ENCODE data around the gene KRTAP5-10.

KRTAP5-10 gene

DNA sequence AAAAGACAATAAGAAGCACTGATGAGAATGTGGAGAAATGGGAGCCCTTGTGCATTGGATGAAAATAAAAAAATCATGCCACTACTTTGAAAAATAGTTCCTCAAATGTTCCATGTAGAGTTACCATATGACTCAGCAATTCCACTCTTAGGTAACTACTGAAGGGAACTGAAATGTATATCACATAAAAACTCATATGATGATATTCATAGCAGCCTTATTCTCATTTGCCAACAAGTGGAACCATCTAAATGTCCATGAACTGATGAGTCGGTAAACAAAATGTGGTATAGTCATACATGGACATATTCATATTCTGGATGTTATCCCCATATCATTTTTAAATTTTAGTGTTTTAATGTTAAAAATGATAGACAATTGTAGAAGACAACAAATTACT lies 13.7 kb upstream of the KRTAP5-10 start:
- Histone ChIP-seq H3K4me3 (no peak overlapping the region), H3K4me2 (peak overlapping the region in 8 of 11 experiments; percentile 20 to 66 (median 44); a peak in 14 of 22 replicates), H3K9ac (no peak overlapping the region), H4K20me1 (no peaks in the 10 kb centered on the region; a peak in 1 of 22 replicates), H3K9me3 (replicated peaks in 1 of 11) (peaks cover 0 to 6% (median 2%) of the 10 kb centered on the region in 11 experiments; a peak in 10 of 22 replicates), H3K27ac (peak overlapping the region in 4 of 11 experiments; percentile 17 to 52 (median 30); a peak in 2 of 22 replicates), H3K4me1 (peaks cover 24 to 48% (median 36%) of the 10 kb centered on the region in 10 experiments), H3K27me3 (peaks cover 0 to 5% (median 0%) of the 10 kb centered on the region in 11 experiments; a peak in 1 of 22 replicates), H3K36me3 (0 out of 22 replicates have a peak, but pooled peaks cover 0 to 4% (median 0%) of the 10 kb centered on the region in 11 experiments)
- no peak for TF ChIP-seq Cebpa-rat (IDR thresholded peaks at IDR 0.05)

DNA sequence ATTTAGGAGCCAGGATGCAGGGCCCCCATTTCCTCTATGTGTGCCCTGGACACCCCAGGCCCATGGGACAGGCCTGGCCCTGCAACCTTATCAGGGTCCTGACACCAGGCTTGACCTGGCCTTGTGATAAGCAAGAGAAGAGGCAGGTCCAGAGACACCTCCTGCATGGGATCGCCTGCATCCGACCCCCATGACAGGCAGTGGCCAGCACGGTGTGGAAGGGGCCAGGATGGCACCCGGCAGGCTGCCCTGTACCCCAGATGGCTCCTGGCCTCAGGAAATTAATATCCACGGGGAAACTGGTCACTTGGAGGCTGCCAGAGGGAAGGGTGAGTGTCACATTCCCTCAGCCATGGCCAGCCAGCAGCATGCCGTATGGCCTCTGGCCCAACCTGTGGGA lies 10.4 kb upstream of the KRTAP5-10 start:
- Histone ChIP-seq H3K4me2 (no peak overlapping the region), H4K20me1 (no peaks in the 10 kb centered on the region)
- TF ChIP-seq Cebpa-rat (IDR thresholded peaks at IDR 0.05): no peak

DNA sequence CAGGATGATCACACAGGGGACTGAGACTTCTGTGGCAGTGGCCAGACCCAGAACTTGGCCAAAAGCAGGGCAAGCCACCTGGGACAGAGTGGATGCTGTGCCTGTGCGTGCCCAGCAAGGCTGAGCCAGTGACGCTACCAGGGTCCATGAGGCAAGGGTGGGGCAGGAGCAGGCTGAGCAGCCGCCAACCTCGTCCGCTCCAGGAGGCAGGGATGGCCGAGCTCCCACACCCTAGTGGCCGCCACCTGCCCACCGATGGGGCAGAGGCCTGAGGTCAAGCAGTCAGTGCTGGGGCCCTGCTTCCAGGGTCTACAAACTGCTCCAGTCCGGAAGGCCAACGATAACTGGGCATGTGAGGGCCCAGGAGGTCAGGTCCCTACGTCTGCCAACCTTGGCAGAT lies 9.9 kb upstream of the KRTAP5-10 start:
- H3K4me1 ChIP-seq: peaks cover 0 to 16% (median 13%) of the 10 kb centered on the region in 10 experiments; a peak in 16 of 20 replicates
- H3K27ac ChIP-seq: no peak overlapping the region
- no peaks in the 10 kb centered on the region for H3K9me3 ChIP-seq (replicated peaks in 1 of 11)
- no peaks in the 10 kb centered on the region; a peak in 1 of 22 replicates for H3K27me3 ChIP-seq
- no peak overlapping the region for H3K9ac ChIP-seq
- no peaks in the 10 kb centered on the region for H4K20me1 ChIP-seq
- no peaks in the 10 kb centered on the region for H3K36me3 ChIP-seq
- no peak for TF ChIP-seq Cebpa-rat (IDR thresholded peaks at IDR 0.05)
- H3K4me2 ChIP-seq: no peak overlapping the region
- H3K4me3 ChIP-seq: no peak overlapping the region

More for the DNA sequence above, 10.4 kb upstream of the KRTAP5-10 start:
- no peak overlapping the region for H3K4me3 ChIP-seq
- no peak overlapping the region for H3K9ac ChIP-seq
- no peak overlapping the region for H3K27ac ChIP-seq
- H3K27me3 ChIP-seq: no peaks in the 10 kb centered on the region; a peak in 1 of 22 replicates
- no peaks in the 10 kb centered on the region for H3K9me3 ChIP-seq (replicated peaks in 1 of 11)
- peaks cover 0 to 18% (median 14%) of the 10 kb centered on the region in 10 experiments; a peak in 16 of 20 replicates for H3K4me1 ChIP-seq
- H3K36me3 ChIP-seq: no peaks in the 10 kb centered on the region

DNA sequence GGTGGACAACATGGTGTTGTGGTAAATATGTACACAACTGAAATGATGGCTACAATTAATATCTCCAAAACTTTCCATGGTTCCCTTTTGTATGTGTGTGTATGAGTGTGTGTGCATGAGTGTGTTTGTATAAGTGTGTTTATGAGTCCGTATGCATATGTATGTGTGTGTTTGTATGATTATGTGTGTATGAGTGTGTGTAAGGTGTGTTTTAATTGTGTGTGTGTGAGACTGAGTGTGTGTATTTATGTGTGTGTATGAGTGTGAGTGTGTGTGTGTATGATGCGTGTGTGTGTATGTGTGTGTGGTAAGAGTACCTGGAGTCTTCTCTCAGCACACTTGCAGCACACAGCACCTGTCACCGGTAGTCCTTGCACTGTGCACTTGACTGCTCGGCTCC lies 9.3 kb upstream of the KRTAP5-10 start:
- TF ChIP-seq Cebpa-rat (IDR thresholded peaks at IDR 0.05): no peak
- Histone ChIP-seq H3K4me1 (peaks cover 0 to 14% (median 13%) of the 10 kb centered on the region in 10 experiments; a peak in 16 of 20 replicates), H3K27ac (no peak overlapping the region), H3K9ac (no peak overlapping the region), H3K4me2 (no peak overlapping the region), H3K9me3 (replicated peaks in 1 of 11) (no peaks in the 10 kb centered on the region), H3K36me3 (no peaks in the 10 kb centered on the region), H3K4me3 (no peak overlapping the region), H3K27me3 (no peaks in the 10 kb centered on the region; a peak in 1 of 22 replicates), H4K20me1 (no peaks in the 10 kb centered on the region)

DNA sequence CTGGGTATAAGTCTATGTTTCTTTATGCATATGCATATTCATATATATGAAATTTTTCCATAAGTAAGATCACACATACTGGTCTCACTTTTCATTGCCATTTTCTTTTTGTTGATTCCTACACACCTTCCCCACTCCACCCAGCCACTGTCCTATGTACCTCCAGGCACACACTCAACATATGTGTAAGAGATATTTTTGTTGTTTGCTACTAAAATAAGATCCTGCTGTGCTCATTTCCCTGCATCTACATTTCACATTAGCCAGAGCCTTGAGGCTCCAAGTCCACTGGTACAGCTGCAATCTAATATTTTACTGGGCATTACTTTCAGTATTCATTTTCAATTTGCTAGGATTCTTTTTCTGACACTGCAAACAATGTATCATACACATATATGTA lies 8.1 kb upstream of the KRTAP5-10 start:
- no peak overlapping the region for H3K4me2 ChIP-seq
- no peaks in the 10 kb centered on the region; a peak in 1 of 22 replicates for H3K27me3 ChIP-seq
- no peaks in the 10 kb centered on the region for H3K36me3 ChIP-seq
- no peaks in the 10 kb centered on the region for H4K20me1 ChIP-seq
- H3K27ac ChIP-seq: no peak overlapping the region
- peaks cover 0 to 1% (median 1%) of the 10 kb centered on the region in 10 experiments; a peak in 13 of 20 replicates for H3K4me1 ChIP-seq
- H3K9ac ChIP-seq: no peak overlapping the region
- no peak for TF ChIP-seq Cebpa-rat (IDR thresholded peaks at IDR 0.05)
- no peak overlapping the region for H3K4me3 ChIP-seq
- H3K9me3 ChIP-seq (replicated peaks in 1 of 11): no peaks in the 10 kb centered on the region

DNA sequence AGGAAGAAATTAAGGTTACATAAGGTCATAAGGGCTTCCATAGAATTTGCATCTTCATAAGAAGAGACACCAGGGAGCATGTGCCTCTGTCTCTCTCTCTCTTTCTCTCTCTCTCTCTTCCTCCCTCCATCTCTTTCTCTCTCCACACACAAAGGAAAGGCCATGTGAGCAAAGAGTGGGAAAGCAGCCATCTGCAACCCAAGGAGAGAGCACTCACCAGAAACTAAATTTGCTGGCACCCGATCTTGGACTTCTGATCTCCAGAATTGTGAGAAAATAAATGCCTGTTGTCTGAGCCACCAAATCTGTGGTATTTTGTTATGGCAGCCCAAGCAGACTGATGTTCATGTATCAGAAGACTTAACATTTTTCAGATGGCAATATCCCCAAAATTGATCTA lies 6.4 kb upstream of the KRTAP5-10 start:
- peaks cover 0 to 9% (median 0%) of the 10 kb centered on the region in 10 experiments; a peak in 7 of 20 replicates for H3K4me1 ChIP-seq

DNA sequence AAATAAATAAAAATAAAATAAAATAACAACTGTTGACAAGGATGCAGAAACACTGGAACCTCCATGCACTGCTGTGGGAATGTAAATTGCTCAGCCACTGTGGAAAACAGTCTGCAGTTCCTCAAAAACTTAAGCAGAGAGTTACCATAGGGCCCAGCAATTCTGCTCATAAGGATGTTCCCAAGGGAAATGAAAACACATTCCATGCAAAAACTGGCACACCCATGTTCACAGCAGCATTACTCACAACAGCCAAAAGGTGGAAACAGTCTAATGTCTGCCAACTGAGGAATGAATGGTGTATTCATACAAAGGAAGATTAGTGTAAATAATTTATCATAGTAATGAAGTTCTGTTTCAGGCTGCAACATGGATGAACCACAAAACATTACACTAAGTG lies 3.2 kb upstream of the KRTAP5-10 start:
- Histone ChIP-seq H3K9ac (no peak overlapping the region), H3K36me3 (no peaks in the 10 kb centered on the region), H3K4me2 (no peak overlapping the region), H3K27ac (no peak overlapping the region), H3K27me3 (peaks cover 0 to 18% (median 8%) of the 10 kb centered on the region in 11 experiments; a peak in 8 of 22 replicates), H3K9me3 (replicated peaks in 1 of 11) (no peaks in the 10 kb centered on the region), H3K4me3 (no peak overlapping the region), H4K20me1 (no peaks in the 10 kb centered on the region; a peak in 1 of 22 replicates), H3K4me1 (peaks cover 10 to 21% (median 15%) of the 10 kb centered on the region in 10 experiments; a peak in 19 of 20 replicates)
- TF ChIP-seq Cebpa-rat (IDR thresholded peaks at IDR 0.05): no peak

More for the DNA sequence above, 6.4 kb upstream of the KRTAP5-10 start:
- peaks cover 0 to 4% (median under 1%) of the 10 kb centered on the region in 11 experiments; a peak in 2 of 22 replicates for H3K27me3 ChIP-seq
- no peak overlapping the region for H3K9ac ChIP-seq
- H3K4me2 ChIP-seq: no peak overlapping the region
- no peaks in the 10 kb centered on the region for H3K36me3 ChIP-seq
- H3K27ac ChIP-seq: no peak overlapping the region
- no peak for TF ChIP-seq Cebpa-rat (IDR thresholded peaks at IDR 0.05)
- no peak overlapping the region for H3K4me3 ChIP-seq
- H4K20me1 ChIP-seq: no peaks in the 10 kb centered on the region
- no peaks in the 10 kb centered on the region for H3K9me3 ChIP-seq (replicated peaks in 1 of 11)

DNA sequence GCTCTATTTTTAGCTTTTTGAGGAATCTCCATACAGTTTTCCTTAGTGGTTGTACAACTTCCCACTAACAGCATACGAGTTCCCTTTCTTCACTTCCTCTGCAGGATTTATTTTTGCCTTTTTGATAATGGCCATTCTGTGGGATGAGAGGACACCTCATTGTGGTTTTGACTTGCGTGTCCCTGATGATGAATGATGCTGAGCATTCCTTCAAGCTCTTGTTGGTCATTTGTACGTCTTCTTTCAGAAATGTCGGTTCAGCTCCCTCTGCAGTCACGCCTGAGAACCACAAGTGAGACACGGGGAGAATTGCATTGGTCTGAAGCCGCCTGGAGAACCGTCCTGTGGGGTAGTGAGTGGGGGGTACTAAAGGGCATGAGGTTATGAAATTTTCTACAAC lies 2.0 kb upstream of the KRTAP5-10 start:
- Histone ChIP-seq H3K4me2 (peak overlapping the region in 3 of 11 experiments; percentile 14 to 74 (median 74); a peak in 6 of 22 replicates), H3K27ac (no peak overlapping the region), H3K4me1 (peaks cover 10 to 21% (median 15%) of the 10 kb centered on the region in 10 experiments; a peak in 19 of 20 replicates), H4K20me1 (no peaks in the 10 kb centered on the region; a peak in 1 of 22 replicates), H3K9me3 (replicated peaks in 1 of 11) (no peaks in the 10 kb centered on the region), H3K4me3 (no peak overlapping the region), H3K9ac (no peak overlapping the region), H3K36me3 (no peaks in the 10 kb centered on the region), H3K27me3 (peaks cover 0 to 25% (median 12%) of the 10 kb centered on the region in 11 experiments; a peak in 8 of 22 replicates)
- no peak for TF ChIP-seq Cebpa-rat (IDR thresholded peaks at IDR 0.05)

DNA sequence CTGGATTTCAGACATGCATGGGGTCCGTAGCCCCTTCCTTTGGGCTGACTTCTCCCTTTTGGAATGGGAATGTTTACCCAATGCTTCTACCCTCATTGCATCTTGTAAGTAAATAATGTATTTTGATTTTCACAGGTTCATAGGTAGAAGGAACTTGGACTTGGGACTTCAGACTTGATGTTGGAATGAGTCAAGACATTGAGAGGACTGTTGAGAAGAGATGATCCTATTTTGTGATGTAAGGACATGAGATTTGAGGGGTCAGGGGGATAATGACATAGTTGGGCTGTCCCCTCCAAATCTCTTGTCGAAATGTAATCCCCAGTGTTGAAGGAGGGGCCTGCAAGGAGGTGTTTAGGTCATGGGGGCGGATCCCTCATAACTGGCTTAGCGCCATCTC lies 933 bp upstream of the KRTAP5-10 start:
- no peaks in the 10 kb centered on the region for H3K9me3 ChIP-seq (replicated peaks in 1 of 11)
- H3K36me3 ChIP-seq: no peaks in the 10 kb centered on the region
- peaks cover 0 to 28% (median 12%) of the 10 kb centered on the region in 11 experiments; a peak in 8 of 22 replicates for H3K27me3 ChIP-seq
- H3K4me2 ChIP-seq: peak overlapping the region in 2 of 11 experiments; percentile 74; a peak in 4 of 22 replicates
- H3K27ac ChIP-seq: no peak overlapping the region
- H4K20me1 ChIP-seq: no peaks in the 10 kb centered on the region; a peak in 2 of 22 replicates
- H3K9ac ChIP-seq: no peak overlapping the region
- peaks cover 10 to 21% (median 15%) of the 10 kb centered on the region in 10 experiments; a peak in 19 of 20 replicates for H3K4me1 ChIP-seq
- TF ChIP-seq Cebpa-rat (IDR thresholded peaks at IDR 0.05): no peak
- H3K4me3 ChIP-seq: no peak overlapping the region

All from BLaER1 treated with 17β-estradiol and CSF1 and Interleukin-3, amounts not matched to agents 10 nM and 100 nM (cell line).